Measurements from ENCODE around the gene ADAM23.
A peak's percentile ranks its signal among the peaks of the same experiment; 100 is the strongest.

ADAM23 gene

GRCh38 chr2:206641226-206641625, 197.9 kb downstream of the ADAM23 start:
- no peak overlapping the region for H3K4me3 ChIP-seq (replicated peaks; ENCODE audit: low read depth, low read length)
- no peak for DNase-seq (ENCODE audit: low read depth)
- TF ChIP-seq, protein P1, sequence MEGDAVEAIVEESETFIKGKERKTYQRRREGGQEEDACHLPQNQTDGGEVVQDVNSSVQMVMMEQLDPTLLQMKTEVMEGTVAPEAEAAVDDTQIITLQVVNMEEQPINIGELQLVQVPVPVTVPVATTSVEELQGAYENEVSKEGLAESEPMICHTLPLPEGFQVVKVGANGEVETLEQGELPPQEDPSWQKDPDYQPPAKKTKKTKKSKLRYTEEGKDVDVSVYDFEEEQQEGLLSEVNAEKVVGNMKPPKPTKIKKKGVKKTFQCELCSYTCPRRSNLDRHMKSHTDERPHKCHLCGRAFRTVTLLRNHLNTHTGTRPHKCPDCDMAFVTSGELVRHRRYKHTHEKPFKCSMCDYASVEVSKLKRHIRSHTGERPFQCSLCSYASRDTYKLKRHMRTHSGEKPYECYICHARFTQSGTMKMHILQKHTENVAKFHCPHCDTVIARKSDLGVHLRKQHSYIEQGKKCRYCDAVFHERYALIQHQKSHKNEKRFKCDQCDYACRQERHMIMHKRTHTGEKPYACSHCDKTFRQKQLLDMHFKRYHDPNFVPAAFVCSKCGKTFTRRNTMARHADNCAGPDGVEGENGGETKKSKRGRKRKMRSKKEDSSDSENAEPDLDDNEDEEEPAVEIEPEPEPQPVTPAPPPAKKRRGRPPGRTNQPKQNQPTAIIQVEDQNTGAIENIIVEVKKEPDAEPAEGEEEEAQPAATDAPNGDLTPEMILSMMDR (IDR thresholded peaks at IDR 0.05; ENCODE audit: low read length, missing control alignments) = no peak

DNA sequence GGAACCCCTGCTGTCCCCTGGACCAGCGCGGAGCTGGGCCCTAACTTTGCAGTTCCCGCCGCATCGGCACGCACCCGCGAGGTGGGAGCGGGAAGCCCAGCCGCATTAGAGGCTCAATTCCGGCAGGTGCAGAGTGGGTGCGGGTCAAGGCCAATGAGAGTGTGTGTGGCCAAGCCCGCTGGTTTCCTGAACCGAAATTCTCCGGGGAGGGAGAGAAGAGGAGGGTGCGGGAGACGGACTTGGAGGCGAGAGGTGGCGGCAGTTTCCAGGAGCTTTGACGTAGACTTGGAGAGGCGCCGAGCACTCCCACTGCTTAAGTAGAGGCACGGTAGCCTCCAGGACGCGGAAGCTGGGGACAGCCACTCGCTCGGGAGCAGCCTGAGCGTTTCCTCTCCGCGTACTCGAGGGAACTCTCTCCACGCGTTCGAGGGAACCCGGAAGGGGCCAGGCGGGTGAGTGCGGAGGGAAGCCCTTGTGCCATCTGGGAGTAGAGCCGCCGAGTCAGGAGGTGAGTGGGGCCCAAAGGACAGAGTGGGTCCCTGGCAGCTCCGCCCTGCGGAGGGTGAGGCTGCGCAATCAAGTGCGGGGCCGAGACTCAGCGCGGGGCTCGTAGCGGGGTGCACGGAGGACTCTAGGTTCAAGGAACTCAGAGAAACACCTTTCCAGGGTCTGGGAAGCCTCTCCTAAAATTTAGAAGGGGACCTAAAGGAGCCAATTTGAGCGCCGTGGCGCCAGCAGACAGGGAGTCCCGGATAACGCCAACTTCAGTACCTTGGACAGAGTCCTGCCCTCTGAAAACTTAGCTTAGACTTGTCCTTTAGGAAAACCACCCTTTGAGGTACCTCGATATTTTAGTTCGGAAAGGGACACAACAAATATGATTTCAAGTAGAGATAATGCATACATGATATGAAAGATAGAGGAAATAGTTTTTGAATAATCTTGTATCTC, 199.0 kb downstream of the ADAM23 start, which contains the start of gene FAM237A:
TSS of gene FAM237A (plus strand) at position 413 of the 951 bp plus-strand sequence. CDS start 1,750 bp downstream, outside the sequence.
- TF ChIP-seq, protein P1 (IDR thresholded peaks at IDR 0.05; ENCODE audit: low read length, missing control alignments) = no peak
- peak; percentile 80 for DNase-seq (ENCODE audit: low read depth)
- H3K4me3 ChIP-seq (replicated peaks; ENCODE audit: low read depth, low read length) = no peak within 1 kb of the TSS

- TF ChIP-seq, protein P1 (IDR thresholded peaks at IDR 0.05; ENCODE audit: low read length, missing control alignments) = no peak
- no peak overlapping the region for H3K4me3 ChIP-seq (replicated peaks; ENCODE audit: low read depth, low read length)
- peak; percentile 15 for DNase-seq (ENCODE audit: low read depth)
These were observed 204.7 kb downstream of the ADAM23 start for GRCh38 chr2:206647985-206648384.

GRCh38 chr2:206657087-206657486, 213.8 kb downstream of the ADAM23 start:
- DNase-seq (ENCODE audit: low read depth) = no peak
- TF ChIP-seq, protein P1 (IDR thresholded peaks at IDR 0.05; ENCODE audit: low read length, missing control alignments) = no peak
- no peak overlapping the region for H3K4me3 ChIP-seq (replicated peaks; ENCODE audit: low read depth, low read length)

DNA sequence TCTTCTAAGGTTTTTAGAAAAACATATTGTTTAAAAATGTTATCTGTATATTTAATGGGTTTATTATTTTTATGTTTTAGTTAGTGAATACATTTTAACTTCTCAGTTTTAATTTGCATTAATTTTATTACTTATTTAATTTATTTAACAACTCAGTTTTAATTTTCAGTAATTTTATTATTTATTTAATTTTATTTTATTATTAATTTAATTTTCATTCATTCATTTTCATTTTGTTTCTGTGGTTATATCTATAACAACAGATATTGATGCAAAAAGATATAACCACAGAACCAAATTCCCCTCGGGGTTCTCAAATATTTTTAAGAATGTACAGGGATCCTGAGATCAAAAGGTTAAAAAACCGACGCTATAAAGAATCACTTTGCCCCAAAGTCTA, 221.9 kb downstream of the ADAM23 start:
- TF ChIP-seq, protein P1 (IDR thresholded peaks at IDR 0.05; ENCODE audit: low read length, missing control alignments) = no peak

More for the DNA sequence above, 221.9 kb downstream of the ADAM23 start:
- DNase-seq (ENCODE audit: low read depth) = no peak
- no peak overlapping the region for H3K4me3 ChIP-seq (replicated peaks; ENCODE audit: low read depth, low read length)
